Dedifferentiated amniotic fluid mesenchymal stem cell (primary cell): ENCODE measurements around the gene WDR7.

Source experiments
- DNase-seq: peaks from one replicate; pipeline ENCODE4 v3.0.0-alpha.2; 2016; ENCODE audit errors: extremely low spot score

Gene WDR7

GRCh38 chr18:57040175-57040574, 389.0 kb downstream of the WDR7 start:
- no peak for DNase-seq

DNA sequence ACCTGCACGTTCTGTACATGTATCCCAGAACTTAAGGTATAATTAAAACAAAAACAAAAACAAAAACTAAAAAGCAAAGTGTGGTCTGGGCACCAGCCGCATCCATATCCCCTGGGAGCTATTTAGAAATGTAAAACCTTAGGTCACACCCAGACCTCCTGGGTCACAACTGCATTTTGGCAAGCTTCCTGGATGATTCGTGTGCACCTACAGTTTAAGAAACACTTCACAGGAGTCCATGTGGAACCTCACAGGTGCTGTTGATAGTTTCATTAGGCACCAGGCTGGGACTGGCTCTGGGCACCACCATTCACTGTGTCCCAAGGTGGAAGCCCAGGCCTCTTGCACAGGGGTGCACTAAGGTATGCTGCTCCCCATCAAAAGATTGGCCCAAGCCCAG, 392.1 kb downstream of the WDR7 start:
- no peak for DNase-seq

GRCh38 chr18:57048351-57048750, 397.2 kb downstream of the WDR7 start:
- DNase-seq: no peak

DNA sequence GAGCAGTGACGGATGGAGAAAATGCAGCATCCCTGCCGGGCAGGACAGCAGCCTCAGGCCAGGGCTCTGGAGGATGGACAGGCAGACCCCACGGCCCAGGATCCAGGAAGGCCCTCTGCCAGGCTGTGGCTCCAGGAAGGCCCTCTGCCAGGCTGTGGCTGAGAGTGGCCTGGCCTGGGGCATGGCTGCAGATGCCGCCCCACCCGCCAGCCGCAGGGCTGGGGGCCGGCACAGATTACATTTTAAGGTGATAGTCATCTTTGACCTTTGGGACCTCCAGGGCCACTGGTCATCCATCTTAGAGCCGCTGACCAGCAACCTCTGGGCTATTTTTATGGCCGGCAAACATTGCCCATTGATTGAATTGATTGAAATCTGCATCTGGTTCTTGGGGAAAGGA, 397.7 kb downstream of the WDR7 start:
- no peak for DNase-seq

- no peak for DNase-seq
These were observed 399.3 kb downstream of the WDR7 start for GRCh38 chr18:57050310-57050949.

DNA sequence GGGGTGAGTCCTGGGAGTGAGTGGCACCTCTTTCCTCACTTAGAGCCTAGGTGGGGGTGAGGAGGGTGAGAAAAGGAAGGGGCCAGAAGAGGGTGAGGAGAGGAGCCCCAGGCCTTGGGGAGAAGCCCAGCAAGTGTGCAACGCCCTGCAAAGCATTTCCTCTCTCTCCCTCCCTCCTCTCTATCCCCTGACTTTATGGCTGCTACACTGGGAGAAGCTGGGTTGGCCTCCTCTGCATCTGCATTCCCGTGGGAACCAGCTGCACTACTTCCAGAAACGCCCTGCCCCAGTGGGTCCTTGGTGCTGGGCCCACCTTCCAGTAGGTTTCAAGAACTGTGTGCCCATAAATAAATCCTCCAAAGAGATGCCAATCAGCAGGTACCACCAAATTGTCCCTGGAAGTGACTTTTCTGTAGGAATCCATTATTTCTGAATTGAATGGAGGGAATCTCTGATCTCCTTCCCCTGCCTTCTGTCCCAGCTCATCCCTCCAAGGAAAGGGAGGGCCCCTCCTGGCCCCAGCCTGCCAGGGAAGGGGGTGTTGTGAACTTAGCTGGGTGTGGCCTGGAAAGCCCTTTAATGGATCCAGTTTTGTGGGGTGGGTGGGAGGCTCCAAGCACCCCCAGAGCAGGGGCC, 400.0 kb downstream of the WDR7 start:
- no peak for DNase-seq

DNA sequence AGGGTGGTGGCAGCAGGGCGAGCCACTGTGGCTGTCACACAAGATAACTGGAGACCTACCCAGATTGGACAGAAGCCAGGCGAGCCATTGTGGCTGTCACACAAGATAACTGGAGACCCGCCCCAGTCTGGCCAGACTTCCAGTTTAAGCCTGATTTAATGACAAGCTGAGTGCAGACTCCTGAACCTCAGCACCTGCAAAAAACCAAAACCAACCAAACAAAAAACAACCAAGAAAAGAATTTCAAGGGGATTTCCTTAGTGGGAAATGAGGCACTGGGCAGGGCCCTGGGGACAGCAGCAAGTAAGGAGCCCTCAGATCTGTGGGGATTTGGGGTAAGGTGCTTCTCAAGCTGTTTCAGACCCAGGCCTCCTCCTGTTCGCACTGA, 400.5 kb downstream of the WDR7 start:
- no peak for DNase-seq

GRCh38 chr18:57052173-57052572, 401.0 kb downstream of the WDR7 start:
- no peak for DNase-seq

GRCh38 chr18:57052759-57053158, 401.6 kb downstream of the WDR7 start:
- DNase-seq: no peak

DNA sequence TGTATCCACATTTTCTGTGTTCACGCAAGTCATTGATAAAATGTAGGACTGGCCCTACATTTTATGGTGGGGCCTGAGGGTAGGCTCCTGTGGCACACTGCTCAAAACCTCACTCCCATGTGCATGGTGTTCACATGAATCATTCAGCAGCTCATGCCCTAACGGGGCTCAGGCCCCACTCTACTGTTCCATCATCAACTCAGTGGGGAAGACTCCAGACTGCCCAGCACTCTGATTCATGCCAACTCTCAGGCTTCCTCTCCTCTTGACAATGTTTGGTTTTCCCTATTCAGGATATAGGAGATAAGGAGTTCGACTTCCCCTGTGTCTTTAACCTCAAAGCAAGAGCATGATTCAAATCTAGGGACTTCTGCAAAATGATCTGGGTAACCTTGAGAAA, 403.7 kb downstream of the WDR7 start:
- DNase-seq: no peak

- DNase-seq: no peak
These were observed 406.7 kb downstream of the WDR7 start for GRCh38 chr18:57057890-57058289.

GRCh38 chr18:57058734-57059133, 407.6 kb downstream of the WDR7 start:
- no peak for DNase-seq

GRCh38 chr18:57059366-57059765, 408.2 kb downstream of the WDR7 start:
- DNase-seq: no peak

- DNase-seq: no peak
These were observed 409.7 kb downstream of the WDR7 start for GRCh38 chr18:57060814-57061213.

- no peak for DNase-seq
These were observed 411.0 kb downstream of the WDR7 start for GRCh38 chr18:57062178-57062577.

DNA sequence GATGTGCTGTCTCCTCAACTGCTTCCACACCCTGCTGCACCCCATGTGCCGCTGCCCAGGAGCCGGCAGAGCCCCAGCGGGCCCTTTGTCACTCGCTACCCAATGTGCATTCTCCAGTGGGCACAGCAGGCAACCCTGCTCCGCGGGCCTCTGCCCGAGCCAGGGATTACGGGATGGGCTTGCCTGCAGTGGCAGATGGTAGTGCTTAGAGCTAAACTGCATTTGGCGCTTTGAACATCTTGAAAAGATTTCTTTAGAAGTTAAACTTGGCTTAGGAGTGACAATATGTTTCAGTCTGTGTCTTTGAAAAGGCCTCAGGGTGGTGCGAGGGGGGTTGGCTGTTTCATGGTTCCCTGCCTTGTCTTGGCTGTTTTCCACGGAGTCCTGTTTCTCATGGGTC, 411.7 kb downstream of the WDR7 start:
- no peak for DNase-seq

GRCh38 chr18:57063601-57064103, 412.5 kb downstream of the WDR7 start:
- no peak for DNase-seq

DNA sequence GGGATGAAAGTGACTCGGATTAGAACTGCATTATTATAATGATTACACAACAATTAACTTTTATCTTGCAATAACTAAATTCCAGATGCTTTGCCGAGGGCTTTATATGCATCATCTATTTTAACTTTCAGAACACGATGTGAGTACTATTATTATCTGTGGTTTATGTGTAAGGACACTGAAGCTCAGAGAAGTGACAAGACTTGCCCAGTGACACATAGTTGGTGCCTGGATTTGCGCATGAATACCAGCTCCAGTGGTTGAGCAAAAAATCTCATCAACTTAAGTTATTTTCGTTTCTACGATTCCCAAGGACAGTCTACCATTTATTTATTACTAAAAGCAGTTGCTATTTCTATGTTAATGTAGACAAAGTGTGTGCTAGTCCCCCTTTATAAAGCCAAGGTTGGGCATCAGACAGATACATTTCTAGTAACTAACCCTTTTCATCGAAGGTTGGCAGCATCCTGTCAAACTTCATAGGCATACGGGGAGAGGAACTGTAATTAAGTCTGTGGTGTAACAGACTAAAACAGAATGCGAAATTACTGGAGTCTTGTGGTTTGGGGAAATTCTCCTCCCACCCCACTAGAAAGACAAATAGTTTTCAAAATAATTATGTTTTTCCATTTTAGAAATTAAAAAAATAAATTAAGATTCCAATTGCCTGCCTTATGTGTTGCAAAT, 422.5 kb downstream of the WDR7 start:
- DNase-seq: no peak

DNA sequence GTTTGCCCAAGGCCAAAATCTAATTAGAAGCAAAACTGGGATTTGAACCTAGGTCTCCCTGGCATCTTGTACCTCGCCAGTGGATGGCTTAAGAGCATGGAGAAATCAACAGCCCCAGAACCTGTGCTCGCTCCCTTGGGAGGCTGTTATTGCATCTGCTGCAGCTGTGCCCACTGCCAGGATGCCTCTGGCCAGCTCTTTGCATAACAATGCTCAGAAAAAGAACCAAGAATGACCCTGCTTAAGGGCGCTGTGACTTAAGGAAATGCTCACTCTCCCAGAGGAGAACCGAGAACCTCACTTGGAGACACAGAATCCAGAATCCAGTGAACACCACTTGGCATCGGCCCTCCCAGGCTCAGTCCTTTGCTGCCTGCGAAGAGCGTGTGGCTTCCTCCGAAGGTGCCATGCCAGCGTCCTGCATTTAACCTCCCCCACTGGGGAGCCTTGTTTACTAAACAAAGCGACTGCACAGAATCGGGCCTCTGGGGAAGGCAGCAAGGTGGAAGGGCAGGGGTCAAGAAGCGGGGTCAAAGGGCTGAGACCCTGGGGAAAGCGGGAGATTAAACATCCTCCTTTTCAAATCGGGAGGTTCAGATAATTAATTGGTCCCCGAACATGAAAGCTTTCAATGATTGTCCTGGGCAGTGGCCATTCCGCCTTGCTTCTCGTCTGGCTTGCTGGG, 424.7 kb downstream of the WDR7 start:
- no peak for DNase-seq

DNA sequence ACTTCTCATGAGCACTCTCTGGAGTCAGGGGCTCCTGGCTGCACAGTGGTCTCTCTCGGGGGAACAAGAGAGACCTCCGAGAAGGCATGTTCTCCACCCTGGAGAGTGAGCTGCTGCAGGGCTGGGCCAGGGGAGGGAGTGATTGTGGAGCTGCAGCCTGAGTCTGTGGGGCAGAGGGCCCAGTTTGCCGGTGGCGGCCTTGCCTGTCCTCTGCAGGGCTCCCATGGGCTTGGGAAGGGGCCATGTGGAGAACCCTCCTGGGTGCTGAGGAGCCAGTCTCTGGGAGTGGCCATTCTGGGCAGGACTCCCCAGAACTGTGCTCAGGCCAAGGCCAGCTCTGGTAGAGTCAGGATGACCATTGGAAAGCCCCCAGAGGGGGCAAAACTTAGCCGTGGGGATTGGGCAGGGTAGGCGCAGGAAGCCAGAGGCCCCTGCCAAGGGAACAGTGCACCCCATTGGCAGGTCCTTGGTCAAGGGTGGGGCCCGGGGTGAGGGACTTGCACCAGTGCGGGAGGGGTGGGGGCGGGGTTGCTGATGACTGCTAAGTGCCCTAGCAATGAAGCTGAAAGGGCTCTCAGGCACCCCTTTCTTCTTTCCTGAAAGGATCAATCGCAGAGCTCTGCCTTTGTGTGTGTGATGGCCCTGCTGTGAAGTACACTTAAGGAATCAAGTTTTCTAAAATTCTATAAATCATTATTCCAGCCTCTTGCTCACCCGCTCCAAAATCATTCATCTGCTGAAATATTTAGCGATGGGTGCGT, 426.0 kb downstream of the WDR7 start:
- DNase-seq: no peak

GRCh38 chr18:57077786-57078552, 426.8 kb downstream of the WDR7 start:
- no peak for DNase-seq
